Measurements from ENCODE around the gene EDEM3. TPM values are rescaled to one million over a fixed set of nuclear protein-coding genes. Genes with fewer than 3 reads are reported as not detected.

Gene EDEM3
- total RNA-seq, 1 experiment from 2014 or later: 27.2 TPM

- Histone ChIP-seq H3K36me3 (no peaks in the 10 kb centered on the region), H3K9me3 (replicated peaks) (no peaks in the 10 kb centered on the region), H3K27me3 (replicated peaks) (peaks cover 7% of the 10 kb centered on the region; the same call in 1 of the 2 replicates), H3K4me1 (replicated peaks) (0 out of 2 replicates have a peak, but pooled peaks cover 6% of the 10 kb centered on the region), H3K4me3 (no peak overlapping the region), H3K27ac (no peak overlapping the region)
- no peak for DNase-seq (ENCODE audit: low read depth in 1 of 2, low spot score in 2 of 2)
These were observed 5.0 kb upstream of the EDEM3 start for GRCh38 chr1:184759651-184760050.

- Histone ChIP-seq H3K27me3 (replicated peaks) (peaks cover 7% of the 10 kb centered on the region; the same call in 1 of the 2 replicates), H3K9me3 (replicated peaks) (no peaks in the 10 kb centered on the region), H3K4me3 (no peak overlapping the region), H3K4me1 (replicated peaks) (0 out of 2 replicates have a peak, but pooled peaks cover 6% of the 10 kb centered on the region), H3K27ac (no peak overlapping the region), H3K36me3 (peaks cover 5% of the 10 kb centered on the region)
- DNase-seq (ENCODE audit: low read depth in 1 of 2, low spot score in 2 of 2): no peak
These were observed 4.5 kb upstream of the EDEM3 start for GRCh38 chr1:184759112-184759511.

- Histone ChIP-seq H3K4me1 (replicated peaks) (peaks cover 9% of the 10 kb centered on the region; the same call in 1 of the 2 replicates), H3K27me3 (replicated peaks) (peaks cover 5% of the 10 kb centered on the region; the same call in 1 of the 2 replicates), H3K4me3 (no peak overlapping the region), H3K36me3 (peaks cover 5% of the 10 kb centered on the region), H3K9me3 (replicated peaks) (no peaks in the 10 kb centered on the region), H3K27ac (no peak overlapping the region)
- no peak for DNase-seq (ENCODE audit: low read depth in 1 of 2, low spot score in 2 of 2)
These were observed 3.2 kb upstream of the EDEM3 start for GRCh38 chr1:184757891-184758290.

GRCh38 chr1:184757406-184757805, 2.7 kb upstream of the EDEM3 start:
- Histone ChIP-seq H3K4me3 (no peak overlapping the region), H3K4me1 (replicated peaks) (peaks cover 9% of the 10 kb centered on the region; the same call in 1 of the 2 replicates), H3K9me3 (replicated peaks) (no peaks in the 10 kb centered on the region), H3K27ac (no peak overlapping the region), H3K27me3 (replicated peaks) (peaks cover 3% of the 10 kb centered on the region; the same call in 1 of the 2 replicates), H3K36me3 (peaks cover 5% of the 10 kb centered on the region)
- no peak for DNase-seq (ENCODE audit: low read depth in 1 of 2, low spot score in 2 of 2)

GRCh38 chr1:184755226-184756065, 788 bp upstream of the EDEM3 start:
- no peak for DNase-seq (ENCODE audit: low read depth in 1 of 2, low spot score in 2 of 2)
- H3K27ac ChIP-seq: no peak overlapping the region
- peak overlapping the region; percentile 80 for H3K4me3 ChIP-seq
- H3K27me3 ChIP-seq (replicated peaks): no peaks in the 10 kb centered on the region
- peaks cover 5% of the 10 kb centered on the region for H3K36me3 ChIP-seq
- H3K4me1 ChIP-seq (replicated peaks): peaks cover 9% of the 10 kb centered on the region; the same call in 1 of the 2 replicates
- H3K9me3 ChIP-seq (replicated peaks): no peaks in the 10 kb centered on the region

- Histone ChIP-seq H3K27ac (peak overlapping the region; percentile 56), H3K36me3 (peaks cover 5% of the 10 kb centered on the region), H3K4me3 (peak overlapping the region; percentile 80), H3K4me1 (replicated peaks) (peaks cover 9% of the 10 kb centered on the region; the same call in 1 of the 2 replicates), H3K27me3 (replicated peaks) (no peaks in the 10 kb centered on the region), H3K9me3 (replicated peaks) (no peaks in the 10 kb centered on the region)
- peak in 1 of 2 experiments; percentile 48 for DNase-seq (ENCODE audit: low read depth in 1 of 2, low spot score in 2 of 2)
These were observed 816 bp downstream of the EDEM3 start for GRCh38 chr1:184753608-184754475.

GRCh38 chr1:184753117-184753516, 1.5 kb downstream of the EDEM3 start:
- Histone ChIP-seq H3K27ac (no peak overlapping the region), H3K4me1 (replicated peaks) (peaks cover 9% of the 10 kb centered on the region; the same call in 1 of the 2 replicates), H3K4me3 (no peak overlapping the region), H3K36me3 (peaks cover 5% of the 10 kb centered on the region), H3K27me3 (replicated peaks) (no peaks in the 10 kb centered on the region), H3K9me3 (replicated peaks) (no peaks in the 10 kb centered on the region)
- no peak for DNase-seq (ENCODE audit: low read depth in 1 of 2, low spot score in 2 of 2)

- no peak overlapping the region for H3K27ac ChIP-seq
- no peaks in the 10 kb centered on the region for H3K27me3 ChIP-seq (replicated peaks)
- peaks cover 9% of the 10 kb centered on the region; the same call in 1 of the 2 replicates for H3K4me1 ChIP-seq (replicated peaks)
- H3K36me3 ChIP-seq: peaks cover 5% of the 10 kb centered on the region
- DNase-seq (ENCODE audit: low read depth in 1 of 2, low spot score in 2 of 2): no peak
- no peaks in the 10 kb centered on the region for H3K9me3 ChIP-seq (replicated peaks)
- no peak overlapping the region for H3K4me3 ChIP-seq
These were observed 2.0 kb downstream of the EDEM3 start for GRCh38 chr1:184752656-184753055.

GRCh38 chr1:184748740-184749139, 5.9 kb downstream of the EDEM3 start:
- peaks cover 3% of the 10 kb centered on the region; the same call in 1 of the 2 replicates for H3K4me1 ChIP-seq (replicated peaks)
- H3K36me3 ChIP-seq: peaks cover 7% of the 10 kb centered on the region; the same call in 1 of the 2 replicates
- no peaks in the 10 kb centered on the region for H3K9me3 ChIP-seq (replicated peaks)
- DNase-seq (ENCODE audit: low read depth in 1 of 2, low spot score in 2 of 2): no peak
- no peak overlapping the region for H3K4me3 ChIP-seq
- no peak overlapping the region for H3K27ac ChIP-seq
- no peaks in the 10 kb centered on the region for H3K27me3 ChIP-seq (replicated peaks)

GRCh38 chr1:184747089-184747955, 7.3 kb downstream of the EDEM3 start:
- H3K4me3 ChIP-seq: no peak overlapping the region
- no peaks in the 10 kb centered on the region for H3K4me1 ChIP-seq (replicated peaks)
- no peak overlapping the region for H3K27ac ChIP-seq
- H3K9me3 ChIP-seq (replicated peaks): no peaks in the 10 kb centered on the region
- no peak for DNase-seq (ENCODE audit: low read depth in 1 of 2, low spot score in 2 of 2)
- H3K27me3 ChIP-seq (replicated peaks): no peaks in the 10 kb centered on the region
- peaks cover 7% of the 10 kb centered on the region; the same call in 1 of the 2 replicates for H3K36me3 ChIP-seq

GRCh38 chr1:184745929-184746638, 8.6 kb downstream of the EDEM3 start:
- H3K27ac ChIP-seq: no peak overlapping the region
- peaks cover 7% of the 10 kb centered on the region; the same call in 1 of the 2 replicates for H3K36me3 ChIP-seq
- DNase-seq (ENCODE audit: low read depth in 1 of 2, low spot score in 2 of 2): no peak

GRCh38 chr1:184745110-184745509, 9.5 kb downstream of the EDEM3 start:
- no peak for DNase-seq (ENCODE audit: low read depth in 1 of 2, low spot score in 2 of 2)
- Histone ChIP-seq H3K27me3 (replicated peaks) (no peaks in the 10 kb centered on the region), H3K27ac (no peak overlapping the region), H3K4me3 (no peak overlapping the region), H3K9me3 (replicated peaks) (no peaks in the 10 kb centered on the region), H3K4me1 (replicated peaks) (no peaks in the 10 kb centered on the region), H3K36me3 (peaks cover 7% of the 10 kb centered on the region; the same call in 1 of the 2 replicates)

More at GRCh38 chr1:184745929-184746638, 8.6 kb downstream of the EDEM3 start:
- Histone ChIP-seq H3K27me3 (replicated peaks) (no peaks in the 10 kb centered on the region), H3K4me1 (replicated peaks) (no peaks in the 10 kb centered on the region), H3K4me3 (no peak overlapping the region), H3K9me3 (replicated peaks) (no peaks in the 10 kb centered on the region)
